Ishikawa (cell line): ENCODE data around the gene MTOR.

Experiments
- CEBPB ChIP-seq: IDR thresholded peaks from 2 replicates; pipeline ENCODE4 v1.6.1; 2012
- EP300 ChIP-seq: IDR thresholded peaks from 2 replicates; pipeline ENCODE4 v1.6.1; 2012; ENCODE audit warnings: borderline replicate concordance
- FOXM1 ChIP-seq: IDR thresholded peaks from 2 replicates; pipeline ENCODE4 v1.6.1; 2012; ENCODE audit warnings: low read depth, borderline replicate concordance
- NFIC ChIP-seq: IDR thresholded peaks from 2 replicates; pipeline ENCODE4 v1.6.1; 2012
- RAD21 ChIP-seq: IDR thresholded peaks from 2 replicates; pipeline ENCODE4 v1.6.1; 2012; ENCODE audit warnings: low read depth
- TAF1 ChIP-seq: IDR thresholded peaks from 2 replicates; pipeline ENCODE4 v1.6.1; 2012; ENCODE audit warnings: low read depth, mild to moderate bottlenecking
- TCF12 ChIP-seq: IDR thresholded peaks from 2 replicates; pipeline ENCODE4 v1.6.1; 2012; ENCODE audit warnings: low read depth
- TEAD4 ChIP-seq: IDR thresholded peaks from 2 replicates; pipeline ENCODE4 v1.6.1; 2012
- YY1 ChIP-seq: IDR thresholded peaks from 2 replicates; pipeline ENCODE4 v1.6.1; 2012; ENCODE audit warnings: low read depth
- ZBTB7A ChIP-seq: IDR thresholded peaks from 2 replicates; pipeline ENCODE4 v1.6.1; 2012; ENCODE audit warnings: low read depth
- TF ChIP-seq, protein P1 (sequence below): IDR thresholded peaks from 2 replicates; pipeline ENCODE4 v1.6.1; 2012
- TF ChIP-seq, protein P2 (sequence below): IDR thresholded peaks from 2 replicates; pipeline ENCODE4 v1.6.1; 2012; ENCODE audit warnings: low read depth, mild to moderate bottlenecking
- TF ChIP-seq, protein P3 (sequence below): IDR thresholded peaks from 2 replicates; pipeline ENCODE4 v1.6.1; 2012

DNA sequence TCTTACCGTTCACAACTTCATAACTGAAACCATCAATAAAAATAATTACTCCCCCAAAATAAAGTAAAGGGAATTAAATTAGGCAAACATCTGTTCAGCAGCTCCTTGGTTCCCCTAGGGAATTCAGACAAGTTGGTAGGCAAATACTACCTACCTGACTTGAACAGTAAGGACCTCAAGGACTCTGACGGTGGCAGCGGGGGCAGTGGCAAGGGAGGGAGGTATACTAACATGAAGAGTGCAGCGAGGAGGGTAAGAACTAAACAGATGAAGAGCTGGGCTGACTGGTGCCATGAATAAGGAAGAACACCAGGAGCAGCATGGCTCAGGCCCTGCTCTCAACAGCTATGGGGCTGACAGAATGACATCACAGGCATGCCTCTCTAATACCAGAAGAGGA is 33.1 kb downstream of the MTOR start:
- no peak for TF ChIP-seq RAD21
- no peak for TF ChIP-seq FOXM1
- no peak for TF ChIP-seq ZBTB7A
- TF ChIP-seq YY1: no peak
- TF ChIP-seq CEBPB: no peak
- TF ChIP-seq TAF1: no peak
- TF ChIP-seq, protein P1, sequence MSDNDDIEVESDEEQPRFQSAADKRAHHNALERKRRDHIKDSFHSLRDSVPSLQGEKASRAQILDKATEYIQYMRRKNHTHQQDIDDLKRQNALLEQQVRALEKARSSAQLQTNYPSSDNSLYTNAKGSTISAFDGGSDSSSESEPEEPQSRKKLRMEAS: no peak
- no peak for TF ChIP-seq NFIC
- TF ChIP-seq TEAD4: no peak
- no peak for TF ChIP-seq EP300
- no peak for TF ChIP-seq TCF12
- TF ChIP-seq, protein P2, sequence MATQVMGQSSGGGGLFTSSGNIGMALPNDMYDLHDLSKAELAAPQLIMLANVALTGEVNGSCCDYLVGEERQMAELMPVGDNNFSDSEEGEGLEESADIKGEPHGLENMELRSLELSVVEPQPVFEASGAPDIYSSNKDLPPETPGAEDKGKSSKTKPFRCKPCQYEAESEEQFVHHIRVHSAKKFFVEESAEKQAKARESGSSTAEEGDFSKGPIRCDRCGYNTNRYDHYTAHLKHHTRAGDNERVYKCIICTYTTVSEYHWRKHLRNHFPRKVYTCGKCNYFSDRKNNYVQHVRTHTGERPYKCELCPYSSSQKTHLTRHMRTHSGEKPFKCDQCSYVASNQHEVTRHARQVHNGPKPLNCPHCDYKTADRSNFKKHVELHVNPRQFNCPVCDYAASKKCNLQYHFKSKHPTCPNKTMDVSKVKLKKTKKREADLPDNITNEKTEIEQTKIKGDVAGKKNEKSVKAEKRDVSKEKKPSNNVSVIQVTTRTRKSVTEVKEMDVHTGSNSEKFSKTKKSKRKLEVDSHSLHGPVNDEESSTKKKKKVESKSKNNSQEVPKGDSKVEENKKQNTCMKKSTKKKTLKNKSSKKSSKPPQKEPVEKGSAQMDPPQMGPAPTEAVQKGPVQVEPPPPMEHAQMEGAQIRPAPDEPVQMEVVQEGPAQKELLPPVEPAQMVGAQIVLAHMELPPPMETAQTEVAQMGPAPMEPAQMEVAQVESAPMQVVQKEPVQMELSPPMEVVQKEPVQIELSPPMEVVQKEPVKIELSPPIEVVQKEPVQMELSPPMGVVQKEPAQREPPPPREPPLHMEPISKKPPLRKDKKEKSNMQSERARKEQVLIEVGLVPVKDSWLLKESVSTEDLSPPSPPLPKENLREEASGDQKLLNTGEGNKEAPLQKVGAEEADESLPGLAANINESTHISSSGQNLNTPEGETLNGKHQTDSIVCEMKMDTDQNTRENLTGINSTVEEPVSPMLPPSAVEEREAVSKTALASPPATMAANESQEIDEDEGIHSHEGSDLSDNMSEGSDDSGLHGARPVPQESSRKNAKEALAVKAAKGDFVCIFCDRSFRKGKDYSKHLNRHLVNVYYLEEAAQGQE: no peak
- TF ChIP-seq, protein P3, sequence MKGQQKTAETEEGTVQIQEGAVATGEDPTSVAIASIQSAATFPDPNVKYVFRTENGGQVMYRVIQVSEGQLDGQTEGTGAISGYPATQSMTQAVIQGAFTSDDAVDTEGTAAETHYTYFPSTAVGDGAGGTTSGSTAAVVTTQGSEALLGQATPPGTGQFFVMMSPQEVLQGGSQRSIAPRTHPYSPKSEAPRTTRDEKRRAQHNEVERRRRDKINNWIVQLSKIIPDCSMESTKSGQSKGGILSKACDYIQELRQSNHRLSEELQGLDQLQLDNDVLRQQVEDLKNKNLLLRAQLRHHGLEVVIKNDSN: no peak
